Stimulated activated naive CD4-positive, alpha-beta T cell (primary cell): ENCODE results near the gene SLC39A11.

ENCODE experiments used
- DNase-seq, 6 experiments: peaks; one replicate each; lab custom pipeline; 2025; lab: John Stamatoyannopoulos, UW

Gene SLC39A11

GRCh38 chr17:72683506-72684404 is 408.7 kb downstream of the SLC39A11 start:
- no peak for DNase-seq

GRCh38 chr17:72682605-72683004 is 409.9 kb downstream of the SLC39A11 start:
- no peak for DNase-seq

GRCh38 chr17:72681844-72682243 is 410.6 kb downstream of the SLC39A11 start:
- no peak for DNase-seq

GRCh38 chr17:72677714-72678390 is 414.6 kb downstream of the SLC39A11 start:
- DNase-seq: no peak

GRCh38 chr17:72677108-72677507 is 415.4 kb downstream of the SLC39A11 start:
- DNase-seq: no peak

GRCh38 chr17:72672729-72673128 is 419.8 kb downstream of the SLC39A11 start:
- no peak for DNase-seq

GRCh38 chr17:72671016-72671415 is 421.5 kb downstream of the SLC39A11 start:
- no peak for DNase-seq

- DNase-seq: no peak
Measured at GRCh38 chr17:72667096-72668063, 425.1 kb downstream of the SLC39A11 start.

GRCh38 chr17:72665852-72666851 is 426.3 kb downstream of the SLC39A11 start:
- DNase-seq: no peak

GRCh38 chr17:72662827-72663190 is 429.7 kb downstream of the SLC39A11 start:
- DNase-seq: no peak

GRCh38 chr17:72661945-72662826 is 430.3 kb downstream of the SLC39A11 start:
- DNase-seq: no peak

GRCh38 chr17:72661116-72661944 is 431.2 kb downstream of the SLC39A11 start:
- no peak for DNase-seq

GRCh38 chr17:72660274-72661115 is 432.0 kb downstream of the SLC39A11 start:
- DNase-seq: no peak

- DNase-seq: no peak
Measured at GRCh38 chr17:72659811-72660210, 432.7 kb downstream of the SLC39A11 start.

- DNase-seq: no peak
Measured at GRCh38 chr17:72658675-72659074, 433.8 kb downstream of the SLC39A11 start.

- no peak for DNase-seq
Measured at GRCh38 chr17:72657467-72658317, 434.8 kb downstream of the SLC39A11 start.

GRCh38 chr17:72656130-72656763 is 436.2 kb downstream of the SLC39A11 start:
- DNase-seq: no peak
